ENCODE results near the gene NAV1.

DNA sequence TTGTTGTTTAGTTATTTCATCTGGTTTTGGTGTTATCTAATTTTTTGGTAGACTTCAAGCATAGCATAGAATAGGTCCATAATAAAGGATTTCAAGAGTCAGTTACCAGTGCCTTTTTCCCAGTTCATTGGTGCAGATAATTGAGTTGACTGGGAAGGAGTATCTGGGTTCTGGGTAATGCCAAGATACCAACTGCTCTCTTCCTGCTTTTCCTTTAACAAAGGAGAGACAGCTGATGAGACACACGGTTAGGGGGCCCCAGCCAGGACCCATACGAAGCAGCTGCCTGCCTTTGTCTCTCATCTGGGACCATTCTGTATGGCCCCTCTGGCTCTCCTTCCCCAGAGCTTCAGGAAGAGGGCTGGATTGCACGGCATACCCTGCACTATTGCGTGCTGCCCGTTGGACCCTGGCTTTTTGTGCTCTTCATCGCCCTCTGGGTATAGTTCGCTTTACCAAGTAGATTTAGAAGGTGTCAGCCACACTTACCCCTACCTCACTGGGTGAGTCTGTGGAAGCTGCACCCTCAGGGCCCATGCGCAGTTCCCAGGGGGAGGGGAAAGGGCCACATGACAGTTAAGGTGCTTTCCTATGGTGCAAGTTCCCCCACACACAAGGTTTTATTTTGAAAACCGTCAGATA is 7.0 kb downstream of the NAV1 start:
- TF ChIP-seq, protein P1, sequence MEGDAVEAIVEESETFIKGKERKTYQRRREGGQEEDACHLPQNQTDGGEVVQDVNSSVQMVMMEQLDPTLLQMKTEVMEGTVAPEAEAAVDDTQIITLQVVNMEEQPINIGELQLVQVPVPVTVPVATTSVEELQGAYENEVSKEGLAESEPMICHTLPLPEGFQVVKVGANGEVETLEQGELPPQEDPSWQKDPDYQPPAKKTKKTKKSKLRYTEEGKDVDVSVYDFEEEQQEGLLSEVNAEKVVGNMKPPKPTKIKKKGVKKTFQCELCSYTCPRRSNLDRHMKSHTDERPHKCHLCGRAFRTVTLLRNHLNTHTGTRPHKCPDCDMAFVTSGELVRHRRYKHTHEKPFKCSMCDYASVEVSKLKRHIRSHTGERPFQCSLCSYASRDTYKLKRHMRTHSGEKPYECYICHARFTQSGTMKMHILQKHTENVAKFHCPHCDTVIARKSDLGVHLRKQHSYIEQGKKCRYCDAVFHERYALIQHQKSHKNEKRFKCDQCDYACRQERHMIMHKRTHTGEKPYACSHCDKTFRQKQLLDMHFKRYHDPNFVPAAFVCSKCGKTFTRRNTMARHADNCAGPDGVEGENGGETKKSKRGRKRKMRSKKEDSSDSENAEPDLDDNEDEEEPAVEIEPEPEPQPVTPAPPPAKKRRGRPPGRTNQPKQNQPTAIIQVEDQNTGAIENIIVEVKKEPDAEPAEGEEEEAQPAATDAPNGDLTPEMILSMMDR (IDR thresholded peaks at IDR 0.05 in 8 of 11, conservative IDR thresholded peaks at IDR 0.05 in 3 of 11), result no peak
- TF ChIP-seq POLR2A (IDR thresholded peaks at IDR 0.05) (no peak), POLR2AphosphoS5 (IDR thresholded peaks at IDR 0.05) (no peak)

Measured in spleen (tissue), 7 donors.